Duodenal mucosa (tissue), 2 donors: ENCODE results near the gene LGALS3.

Experiments used
- H3K27ac ChIP-seq: one replicate; pipeline ENCODE4 v1.7.0; 2013; ENCODE audit warnings: low read depth, low read length
- H3K27me3 ChIP-seq, 2 donors: one replicate each; pipeline ENCODE4 v1.7.0; 2013; ENCODE audit warnings: low read length in 2 of 2, control low read depth in 1 of 2; ENCODE audit not compliant: insufficient read depth in 2 of 2, control insufficient read depth in 1 of 2
- H3K36me3 ChIP-seq, 2 donors: one replicate each; pipeline ENCODE4 v1.7.0; 2013; ENCODE audit warnings: low read length in 2 of 2, control low read depth in 1 of 2; ENCODE audit not compliant: insufficient read depth in 2 of 2, control insufficient read depth in 1 of 2
- H3K4me1 ChIP-seq, 2 donors: one replicate each; pipeline ENCODE4 v1.7.0; 2013; ENCODE audit warnings: low read length in 2 of 2, control low read depth in 1 of 2; ENCODE audit not compliant: insufficient read depth in 2 of 2, control insufficient read depth in 1 of 2
- H3K4me3 ChIP-seq, 2 donors: one replicate each; pipeline ENCODE4 v1.7.0; 2013; ENCODE audit warnings: low read length in 2 of 2, low read depth in 1 of 2
- H3K9ac ChIP-seq, 2 donors: one replicate each; pipeline ENCODE4 v1.7.0; 2013; ENCODE audit warnings: low read length in 2 of 2, low read depth in 1 of 2
- H3K9me3 ChIP-seq, 2 donors: one replicate each; pipeline ENCODE4 v1.7.0; 2013; ENCODE audit warnings: low read length in 2 of 2, control low read depth in 1 of 2; ENCODE audit not compliant: control insufficient read depth in 1 of 2

LGALS3 gene

GRCh38 chr14:55123101-55123500 lies 6.0 kb upstream of the LGALS3 start:
- H3K9ac ChIP-seq, result peak overlapping the region; percentile 53 to 56
- H3K4me3 ChIP-seq, result peak overlapping the region; percentile 13 to 38
- H3K27me3 ChIP-seq, result no peaks in the 10 kb centered on the region
- H3K36me3 ChIP-seq, result no peaks in the 10 kb centered on the region
- no peaks in the 10 kb centered on the region for H3K9me3 ChIP-seq
- peak overlapping the region; percentile 63 for H3K27ac ChIP-seq
- peaks cover 70 to 82% of the 10 kb centered on the region in 2 donors for H3K4me1 ChIP-seq

- no peak overlapping the region for H3K27ac ChIP-seq
- no peaks in the 10 kb centered on the region for H3K9me3 ChIP-seq
- no peaks in the 10 kb centered on the region for H3K27me3 ChIP-seq
- H3K36me3 ChIP-seq, result no peaks in the 10 kb centered on the region
- H3K4me1 ChIP-seq, result peaks cover 72 to 82% of the 10 kb centered on the region in 2 donors
- H3K9ac ChIP-seq, result no peak overlapping the region
- H3K4me3 ChIP-seq, result no peak overlapping the region
Observed at GRCh38 chr14:55123852-55124639, 5.0 kb upstream of the LGALS3 start.

- H3K27ac ChIP-seq, result peak overlapping the region; percentile 20
- peaks cover 69 to 76% of the 10 kb centered on the region in 2 donors for H3K4me1 ChIP-seq
Observed at GRCh38 chr14:55124774-55125386, 4.2 kb upstream of the LGALS3 start.

GRCh38 chr14:55125403-55125802 lies 3.6 kb upstream of the LGALS3 start:
- H3K4me1 ChIP-seq, result peaks cover 64 to 70% of the 10 kb centered on the region in 2 donors
- no peaks in the 10 kb centered on the region for H3K27me3 ChIP-seq
- no peaks in the 10 kb centered on the region for H3K36me3 ChIP-seq
- no peak overlapping the region for H3K4me3 ChIP-seq
- H3K27ac ChIP-seq, result peak overlapping the region; percentile 20
- no peaks in the 10 kb centered on the region for H3K9me3 ChIP-seq
- peak overlapping the region; percentile 12 to 23 for H3K9ac ChIP-seq

More at GRCh38 chr14:55124774-55125386, 4.2 kb upstream of the LGALS3 start:
- peak overlapping the region; percentile 12 to 21 for H3K9ac ChIP-seq
- H3K27me3 ChIP-seq, result no peaks in the 10 kb centered on the region
- H3K4me3 ChIP-seq, result no peak overlapping the region
- no peaks in the 10 kb centered on the region for H3K36me3 ChIP-seq
- H3K9me3 ChIP-seq, result no peaks in the 10 kb centered on the region

DNA sequence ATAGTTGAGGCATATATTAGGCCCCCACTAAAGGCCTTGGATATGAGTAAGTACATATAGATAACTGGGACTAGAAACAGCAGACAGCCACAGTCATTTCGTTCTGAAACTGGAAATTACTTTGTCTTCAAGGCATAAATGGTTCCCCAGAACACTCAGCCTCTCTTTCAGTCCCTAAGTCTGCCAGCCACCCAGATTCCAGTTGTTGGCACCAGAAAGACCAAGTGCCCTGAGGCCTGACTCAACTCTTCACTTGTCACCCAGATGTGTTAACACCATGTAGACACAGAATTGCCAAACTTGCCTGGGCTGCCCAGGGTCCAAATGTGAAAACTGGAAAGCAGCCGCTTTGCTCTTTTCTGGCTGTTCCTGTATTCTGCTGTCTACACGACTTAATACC lies 3.0 kb upstream of the LGALS3 start:
- Histone ChIP-seq H3K4me1 (peaks cover 62 to 66% of the 10 kb centered on the region in 2 donors), H3K27me3 (no peaks in the 10 kb centered on the region), H3K27ac (no peak overlapping the region), H3K4me3 (no peak overlapping the region), H3K9ac (peak overlapping the region in 1 of 2 donors; percentile 23), H3K36me3 (no peaks in the 10 kb centered on the region), H3K9me3 (no peaks in the 10 kb centered on the region)

DNA sequence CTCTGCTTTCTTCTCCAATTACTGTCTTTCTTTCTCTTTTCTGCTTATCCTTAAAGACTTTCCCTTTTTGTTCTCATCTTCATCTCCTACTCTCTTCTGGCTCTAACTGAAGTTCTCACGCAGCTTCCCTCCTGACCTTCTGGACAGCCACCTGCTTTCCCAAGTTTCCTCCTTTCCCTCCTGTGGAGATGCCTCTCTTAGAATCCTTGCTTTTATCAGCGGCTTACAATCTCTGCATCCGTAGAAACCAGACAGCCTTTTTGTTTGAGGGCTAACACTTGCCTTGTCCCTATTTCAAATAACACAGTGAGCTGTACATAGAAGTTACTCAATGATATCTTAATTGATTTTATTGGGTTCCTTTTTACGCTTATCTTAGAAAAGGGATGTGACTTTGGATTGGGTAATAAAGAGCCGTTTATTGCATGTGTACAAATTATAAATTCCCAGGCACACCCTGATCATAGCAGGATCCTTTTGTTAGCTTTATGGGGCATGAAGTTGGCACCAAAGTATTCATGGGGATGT lies 2.1 kb upstream of the LGALS3 start:
- H3K36me3 ChIP-seq, result peaks cover 0 to 3% of the 10 kb centered on the region in 2 donors
- H3K27ac ChIP-seq, result peak overlapping the region; percentile 71
- H3K27me3 ChIP-seq, result no peaks in the 10 kb centered on the region
- H3K4me3 ChIP-seq, result peak overlapping the region in 1 of 2 donors; percentile 7
- peaks cover 67 to 68% of the 10 kb centered on the region in 2 donors for H3K4me1 ChIP-seq
- H3K9ac ChIP-seq, result no peak overlapping the region
- H3K9me3 ChIP-seq, result no peaks in the 10 kb centered on the region

- H3K36me3 ChIP-seq, result peaks cover 0 to 3% of the 10 kb centered on the region in 2 donors
- H3K9ac ChIP-seq, result peak overlapping the region in 1 of 2 donors; percentile 47
- no peaks in the 10 kb centered on the region for H3K9me3 ChIP-seq
- peak overlapping the region in 1 of 2 donors; percentile 17 for H3K4me3 ChIP-seq
- H3K27me3 ChIP-seq, result no peaks in the 10 kb centered on the region
- peak overlapping the region; percentile 71 for H3K27ac ChIP-seq
- H3K4me1 ChIP-seq, result peaks cover 64 to 66% of the 10 kb centered on the region in 2 donors
Observed at GRCh38 chr14:55127460-55127951, 1.5 kb upstream of the LGALS3 start.

DNA sequence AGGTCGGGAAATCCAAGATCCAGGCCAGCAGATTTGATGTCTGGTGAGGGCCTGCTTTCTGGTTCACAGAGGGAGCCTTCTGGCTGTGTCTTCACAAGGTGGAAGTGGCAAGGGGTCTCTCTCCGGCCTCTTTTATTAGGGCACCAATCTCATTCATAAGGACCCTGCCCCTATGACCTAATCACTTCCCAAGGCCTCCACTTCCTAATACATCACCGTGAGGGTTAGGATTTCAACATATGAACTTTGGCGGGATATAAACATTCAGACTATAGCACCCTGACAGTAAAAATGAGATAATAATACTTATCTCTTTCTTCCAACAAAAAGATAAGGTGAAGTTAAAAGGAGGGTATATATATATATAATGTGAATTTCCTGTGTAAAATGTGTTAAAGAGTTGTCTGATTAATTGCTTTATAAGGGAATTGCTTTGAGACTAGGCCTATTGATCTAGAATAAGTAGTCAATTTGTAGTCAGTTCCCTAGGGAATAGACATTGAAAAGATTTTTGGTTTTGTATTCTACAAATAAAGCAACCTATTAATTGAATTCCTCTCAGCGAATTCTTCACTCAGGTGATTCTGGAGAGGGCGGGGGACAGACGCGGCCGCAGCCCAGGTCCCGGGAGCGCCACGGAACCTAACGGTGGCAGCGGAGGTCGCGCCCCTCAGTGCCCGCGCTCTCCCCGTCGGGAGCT lies 516 bp upstream of the LGALS3 start:
- Histone ChIP-seq H3K9ac (peak overlapping the region; percentile 53 to 57), H3K36me3 (peaks cover 6 to 13% of the 10 kb centered on the region in 2 donors), H3K4me1 (peaks cover 64 to 67% of the 10 kb centered on the region in 2 donors), H3K9me3 (no peaks in the 10 kb centered on the region), H3K27me3 (no peaks in the 10 kb centered on the region), H3K27ac (peak overlapping the region; percentile 90), H3K4me3 (peak overlapping the region; percentile 63 to 91)

- Histone ChIP-seq H3K4me1 (peaks cover 61 to 65% of the 10 kb centered on the region in 2 donors), H3K9me3 (no peaks in the 10 kb centered on the region), H3K27me3 (no peaks in the 10 kb centered on the region), H3K36me3 (peaks cover 14 to 17% of the 10 kb centered on the region in 2 donors), H3K4me3 (peak overlapping the region; percentile 86 to 91), H3K9ac (peak overlapping the region; percentile 74 to 83), H3K27ac (peak overlapping the region; percentile 90)
Observed at GRCh38 chr14:55129428-55130195, 560 bp downstream of the LGALS3 start.
